Thyroid gland (tissue), 4 donors: ENCODE data around the gene SCN8A.

Source experiments
- CTCF ChIP-seq, 6 experiments: fragments of 200-600 bp in 3 of 6; fragments of 450-650 bp in 3 of 6; sonication (generic) in 3 of 6; IDR thresholded peaks; one replicate each; pipeline ENCODE4 v1.5.1; 2016 to 2019; ENCODE audit warnings: antibody characterized with exemption in 6 of 6, mild to moderate bottlenecking in 2 of 6, inconsistent platforms in 1 of 6, moderate library complexity in 1 of 6
- POLR2A ChIP-seq, 2 donors: fragments of 450-650 bp; IDR thresholded peaks; one replicate each; pipeline ENCODE4 v1.6.1; 2017; ENCODE audit warnings: antibody characterized with exemption in 2 of 2, mild to moderate bottlenecking in 2 of 2, moderate library complexity in 1 of 2

- no peak for TF ChIP-seq CTCF (IDR thresholded peaks at IDR 0.05)
- TF ChIP-seq POLR2A (IDR thresholded peaks at IDR 0.05): no peak
Observed at GRCh38 chr12:51777973-51778372, 186.9 kb downstream of the SCN8A start.
